Measurements from ENCODE around the gene DIS3L2.

DNA sequence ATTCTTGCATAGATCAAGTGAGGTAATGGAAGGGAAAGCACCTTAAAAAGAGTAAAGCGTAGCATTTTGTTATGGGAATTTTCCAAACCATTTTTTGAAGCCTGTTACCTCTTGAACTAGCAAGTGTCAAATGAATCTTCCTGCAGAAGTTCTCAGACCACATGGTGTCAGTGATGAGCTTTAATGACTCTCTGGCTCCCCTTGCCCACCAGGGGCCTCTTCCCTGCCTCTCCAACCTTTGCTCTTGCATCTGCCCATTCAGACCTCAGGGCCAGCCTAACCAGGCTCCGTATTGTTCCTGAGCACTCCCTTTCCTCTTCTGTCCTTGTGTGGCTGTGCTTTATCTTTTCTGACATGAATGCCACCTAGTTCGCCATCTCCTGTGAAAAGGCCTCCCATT lies 155.9 kb downstream of the DIS3L2 start:
- TF ChIP-seq CTCF (IDR thresholded peaks at IDR 0.05; ENCODE audit: low read depth, low read length) (no peak; the same call in 1 of the 2 replicates), EZH2phosphoT487 (IDR thresholded peaks at IDR 0.05; ENCODE audit: low read depth) (no peak)

Measured in OCI-LY3 (cell line).